SU-DHL-6 (cell line): ENCODE measurements around the gene LRRC56.

Source experiments
- H2AFZ ChIP-seq: fragments of 200-600 bp; sonication (generic); 2 replicates; pipeline ENCODE4 v1.6.1; 2014; ENCODE audit warnings: low read depth, mild to moderate bottlenecking, moderate library complexity, mixed read lengths, antibody characterized with exemption, low read length; ENCODE audit not compliant: severe bottlenecking
- H3F3A ChIP-seq: fragments of 200-600 bp; shearing (Covaris generic); 2 replicates; pipeline ENCODE4 v1.6.0; 2016; ENCODE audit warnings: antibody characterized with exemption, mild to moderate bottlenecking; ENCODE audit not compliant: insufficient read depth
- H3K27ac ChIP-seq: fragments of 200-600 bp; sonication (generic); 2 replicates; pipeline ENCODE4 v1.5.1; 2016; ENCODE audit warnings: low read depth, mild to moderate bottlenecking, low read length, moderate library complexity, mixed read lengths
- H3K27me3 ChIP-seq: fragments of 200-600 bp; sonication (generic), shearing (Covaris generic); 2 replicates; pipeline ENCODE4 v1.6.0; 2014; ENCODE audit warnings: mild to moderate bottlenecking, low read length
- H3K36me3 ChIP-seq: fragments of 200-600 bp; sonication (generic); 2 replicates; pipeline ENCODE4 v1.6.1; 2014; ENCODE audit warnings: mild to moderate bottlenecking, low read length, mixed read lengths
- H3K4me2 ChIP-seq: fragments of 300-600, 200-600 bp; shearing (Covaris generic), sonication (generic); 2 replicates; pipeline ENCODE4 v1.6.0; 2014; ENCODE audit warnings: low read length, low read depth, mild to moderate bottlenecking; ENCODE audit not compliant: poor library complexity, severe bottlenecking
- H3K4me3 ChIP-seq: fragments of 200-600 bp; sonication (generic); 2 replicates; pipeline ENCODE4 v1.5.1; 2014; ENCODE audit warnings: antibody characterized with exemption, low read length, mild to moderate bottlenecking, mixed read lengths; ENCODE audit not compliant: insufficient read depth, poor library complexity, severe bottlenecking
- H3K79me2 ChIP-seq: fragments of 200-600 bp; sonication (generic); 2 replicates; pipeline ENCODE4 v1.6.1; 2014; ENCODE audit warnings: mild to moderate bottlenecking, low read length, moderate library complexity; ENCODE audit not compliant: insufficient read depth
- H3K9ac ChIP-seq: fragments of 200-600 bp; sonication (generic); 2 replicates; pipeline ENCODE4 v1.7.0; 2014; ENCODE audit warnings: mild to moderate bottlenecking, low read length
- H3K9me2 ChIP-seq: fragments of 200-600 bp; sonication (generic); replicated peaks from 2 replicates; pipeline ENCODE4 v1.6.1; 2014; ENCODE audit warnings: low read length; ENCODE audit not compliant: insufficient read depth
- H3K9me3 ChIP-seq: fragments of 200-600 bp; sonication (generic); 2 replicates; pipeline ENCODE4 v1.6.1; 2014; ENCODE audit warnings: low read length, mixed read lengths; ENCODE audit not compliant: insufficient read depth
- H4K20me1 ChIP-seq: fragments of 200-600 bp; sonication (generic); 2 replicates; pipeline ENCODE4 v1.6.1; 2014; ENCODE audit warnings: low read depth, mild to moderate bottlenecking, antibody characterized with exemption, low read length, moderate library complexity, mixed read lengths
- EZH2phosphoT487 ChIP-seq: fragments of 200-600 bp; sonication (generic), shearing (Covaris generic); conservative IDR thresholded peaks from 2 replicates; pipeline ENCODE4 v1.6.1; 2018; ENCODE audit warnings: mild to moderate bottlenecking, antibody characterized with exemption, low read length, moderate library complexity, mixed read lengths
- TF ChIP-seq, protein P1 (sequence below): fragments of 200-600 bp; sonication (generic); IDR thresholded peaks from one replicate; pipeline ENCODE4 v1.5.1; 2017; ENCODE audit warnings: antibody characterized with exemption, mild to moderate bottlenecking, low read length, moderate library complexity; ENCODE audit not compliant: insufficient read depth, poor library complexity, severe bottlenecking

Gene LRRC56

DNA sequence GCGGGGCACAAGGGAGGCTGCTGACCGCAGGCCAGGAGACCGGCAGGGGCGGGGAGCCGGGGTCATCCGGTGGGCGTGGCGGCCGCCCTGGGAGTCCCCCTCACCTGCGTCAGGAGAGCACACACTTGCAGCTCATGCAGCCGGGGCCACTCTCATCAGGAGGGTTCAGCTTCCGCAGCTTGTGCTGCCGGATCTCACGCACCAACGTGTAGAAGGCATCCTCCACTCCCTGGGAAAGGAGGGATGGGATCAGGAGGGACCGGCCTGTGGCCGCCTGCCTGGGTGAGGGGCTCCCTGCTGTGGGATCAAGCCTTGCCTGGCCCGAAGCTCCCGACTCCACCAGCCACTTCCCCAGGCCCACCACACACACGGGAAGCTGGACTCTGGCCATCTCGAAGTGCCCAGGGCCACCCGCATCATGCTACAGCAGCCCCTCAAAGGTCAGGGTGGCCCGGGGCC lies 4.8 kb upstream of the LRRC56 start:
- Histone ChIP-seq H3K27me3 (no peaks in the 10 kb centered on the region), H3K9me3 (no peaks in the 10 kb centered on the region), H3K4me2 (no peak overlapping the region), H3K4me3 (no peak overlapping the region), H3K79me2 (peaks cover 12% of the 10 kb centered on the region), H2AFZ (no peak overlapping the region), H3F3A (peaks cover 11% of the 10 kb centered on the region), H3K9me2 (no peaks in the 10 kb centered on the region), H3K9ac (no peak overlapping the region), H4K20me1 (no peaks in the 10 kb centered on the region), H3K36me3 (no peaks in the 10 kb centered on the region), H3K27ac (no peak overlapping the region)
- TF ChIP-seq EZH2phosphoT487 = no peak
- TF ChIP-seq, protein P1, sequence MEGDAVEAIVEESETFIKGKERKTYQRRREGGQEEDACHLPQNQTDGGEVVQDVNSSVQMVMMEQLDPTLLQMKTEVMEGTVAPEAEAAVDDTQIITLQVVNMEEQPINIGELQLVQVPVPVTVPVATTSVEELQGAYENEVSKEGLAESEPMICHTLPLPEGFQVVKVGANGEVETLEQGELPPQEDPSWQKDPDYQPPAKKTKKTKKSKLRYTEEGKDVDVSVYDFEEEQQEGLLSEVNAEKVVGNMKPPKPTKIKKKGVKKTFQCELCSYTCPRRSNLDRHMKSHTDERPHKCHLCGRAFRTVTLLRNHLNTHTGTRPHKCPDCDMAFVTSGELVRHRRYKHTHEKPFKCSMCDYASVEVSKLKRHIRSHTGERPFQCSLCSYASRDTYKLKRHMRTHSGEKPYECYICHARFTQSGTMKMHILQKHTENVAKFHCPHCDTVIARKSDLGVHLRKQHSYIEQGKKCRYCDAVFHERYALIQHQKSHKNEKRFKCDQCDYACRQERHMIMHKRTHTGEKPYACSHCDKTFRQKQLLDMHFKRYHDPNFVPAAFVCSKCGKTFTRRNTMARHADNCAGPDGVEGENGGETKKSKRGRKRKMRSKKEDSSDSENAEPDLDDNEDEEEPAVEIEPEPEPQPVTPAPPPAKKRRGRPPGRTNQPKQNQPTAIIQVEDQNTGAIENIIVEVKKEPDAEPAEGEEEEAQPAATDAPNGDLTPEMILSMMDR = no peak

DNA sequence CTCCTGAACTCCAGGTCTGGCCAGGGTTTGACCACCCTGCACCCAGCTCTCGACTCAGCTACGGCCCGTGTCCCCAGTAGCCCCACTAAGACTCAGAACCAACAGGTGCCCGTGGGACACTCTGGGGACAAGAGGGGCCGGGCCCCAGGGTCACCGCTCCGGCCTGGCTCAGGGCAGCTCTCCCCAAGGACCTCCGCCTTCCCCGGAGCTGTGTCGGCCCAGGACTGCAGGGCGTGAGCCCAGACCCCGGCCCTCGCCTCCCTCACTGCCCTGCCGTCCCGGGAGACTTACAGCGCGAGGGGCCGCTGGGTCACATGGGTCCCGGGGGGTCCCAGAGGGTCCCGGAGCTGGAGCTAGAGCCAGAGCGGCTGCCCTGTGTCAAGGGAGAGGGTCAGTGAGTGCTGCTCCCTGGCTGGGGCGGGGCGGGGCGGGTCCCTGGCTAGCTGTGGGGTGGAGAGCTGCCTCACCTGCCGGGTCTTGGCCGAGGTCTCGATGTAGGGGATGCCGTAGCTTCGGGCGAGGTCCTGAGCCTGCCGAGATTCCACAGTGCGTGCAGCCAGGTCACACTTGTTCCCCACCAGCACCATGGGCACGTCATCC lies 4.2 kb upstream of the LRRC56 start:
- Histone ChIP-seq H3K9me2 (no peaks in the 10 kb centered on the region), H3K27ac (no peak overlapping the region), H3K4me2 (no peak overlapping the region), H3K4me3 (no peak overlapping the region), H4K20me1 (no peaks in the 10 kb centered on the region), H3K36me3 (no peaks in the 10 kb centered on the region), H3K9ac (no peak overlapping the region), H3K79me2 (peaks cover 12% of the 10 kb centered on the region), H3F3A (peaks cover 11% of the 10 kb centered on the region), H3K27me3 (no peaks in the 10 kb centered on the region), H3K9me3 (no peaks in the 10 kb centered on the region), H2AFZ (no peak overlapping the region)
- TF ChIP-seq, protein P1 = no peak
- TF ChIP-seq EZH2phosphoT487 = no peak

DNA sequence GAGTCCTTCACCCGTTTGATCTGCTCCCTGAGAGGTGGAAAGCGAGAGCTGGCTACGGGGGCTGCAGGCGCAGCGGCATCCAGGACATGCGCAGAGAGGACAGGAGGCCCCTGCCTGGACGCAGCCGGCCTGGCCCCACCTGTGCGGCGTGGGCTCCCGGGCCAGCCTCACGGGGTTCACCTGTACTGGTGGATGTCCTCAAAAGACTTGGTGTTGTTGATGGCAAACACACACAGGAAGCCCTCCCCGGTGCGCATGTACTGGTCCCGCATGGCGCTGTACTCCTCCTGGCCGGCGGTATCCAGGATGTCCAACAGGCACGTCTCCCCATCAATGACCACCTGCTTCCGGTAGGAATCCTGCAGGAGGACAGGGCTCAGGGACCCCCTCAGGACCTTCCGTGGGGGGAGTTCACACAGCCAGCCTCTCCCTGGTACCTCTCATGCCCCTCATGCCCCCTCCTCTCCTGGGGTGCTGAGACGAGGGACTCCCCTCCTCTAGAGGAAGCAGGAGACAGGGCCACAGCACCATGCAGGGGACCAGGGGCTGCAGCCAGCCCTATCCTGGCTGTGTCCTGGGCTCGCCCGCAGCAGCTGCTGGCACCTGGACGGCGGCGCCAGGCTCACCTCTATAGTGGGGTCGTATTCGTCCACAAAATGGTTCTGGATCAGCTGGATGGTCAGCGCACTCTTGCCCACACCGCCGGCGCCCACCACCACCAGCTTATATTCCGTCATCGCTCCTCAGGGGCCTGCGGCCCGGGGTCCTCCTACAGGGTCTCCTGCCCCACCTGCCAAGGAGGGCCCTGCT lies 3.5 kb upstream of the LRRC56 start:
- no peaks in the 10 kb centered on the region for H3K27me3 ChIP-seq
- H3K27ac ChIP-seq = no peak overlapping the region; the same call in 1 of the 2 replicates
- H3K4me3 ChIP-seq = peak overlapping the region; percentile 73
- H3K9me3 ChIP-seq = no peaks in the 10 kb centered on the region
- TF ChIP-seq EZH2phosphoT487 = no peak
- TF ChIP-seq, protein P1 = no peak
- no peak overlapping the region for H2AFZ ChIP-seq
- peak overlapping the region; percentile 78 for H3K9ac ChIP-seq
- H3K79me2 ChIP-seq = peaks cover 12% of the 10 kb centered on the region
- H3F3A ChIP-seq = peaks cover 11% of the 10 kb centered on the region
- H4K20me1 ChIP-seq = no peaks in the 10 kb centered on the region
- H3K9me2 ChIP-seq = no peaks in the 10 kb centered on the region
- no peaks in the 10 kb centered on the region for H3K36me3 ChIP-seq
- H3K4me2 ChIP-seq = peak overlapping the region; percentile 71
